Esophagus mucosa (tissue), 1 donor: ENCODE data around the gene PAH. TPM values are rescaled to one million over a fixed set of nuclear protein-coding genes. Genes with fewer than 3 reads are reported as not detected.
A peak's percentile ranks its signal among the peaks of the same experiment; 100 is the strongest.

ENCODE experiments used
- ATAC-seq: fragments of 200-7000 bp; cut with Tn5 transposase; one replicate; pipeline ENCODE4 v1.9.1; 2020
- total RNA-seq: library from RNA; stranded (reverse); gene quantifications from one replicate; pipeline ENCODE4 v1.2.4, GENCODE V29; 2023
- donor health status: DM: yes; HTN: yes; CAD: no.

PAH gene
- total RNA-seq: not detected

- no peak for ATAC-seq
Observed at GRCh38 chr12:102917026-102917787, at the start of gene PAH. PAH (minus strand) TSS chr12:102917244; CDS start chr12:102917130, 114 bp downstream.

GRCh38 chr12:102966200-102966863 is 49.3 kb upstream of the PAH start:
- no peak for ATAC-seq

GRCh38 chr12:102965281-102966155 is 48.5 kb upstream of the PAH start:
- ATAC-seq: no peak

GRCh38 chr12:102964872-102965271 is 47.8 kb upstream of the PAH start:
- peak; percentile 69 for ATAC-seq

- no peak for ATAC-seq
Observed at GRCh38 chr12:102963796-102964195, 46.8 kb upstream of the PAH start.

- ATAC-seq: no peak
Observed at GRCh38 chr12:102962986-102963385, 45.9 kb upstream of the PAH start.

GRCh38 chr12:102962532-102962931 is 45.5 kb upstream of the PAH start:
- ATAC-seq: no peak

- no peak for ATAC-seq
Observed at GRCh38 chr12:102961466-102961855, 44.4 kb upstream of the PAH start.

GRCh38 chr12:102960766-102961465 is 43.9 kb upstream of the PAH start:
- no peak for ATAC-seq

GRCh38 chr12:102959391-102959790 is 42.3 kb upstream of the PAH start:
- no peak for ATAC-seq

GRCh38 chr12:102958830-102959176 is 41.8 kb upstream of the PAH start:
- ATAC-seq: no peak

GRCh38 chr12:102958073-102958829 is 41.2 kb upstream of the PAH start:
- ATAC-seq: no peak

GRCh38 chr12:102957339-102958050 is 40.5 kb upstream of the PAH start, which contains the start of gene ASCL1:
ASCL1 (plus strand) TSS chr12:102957674; CDS start chr12:102958245, 571 bp downstream.
- ATAC-seq: no peak

GRCh38 chr12:102956738-102957327 is 39.8 kb upstream of the PAH start:
- ATAC-seq: no peak

GRCh38 chr12:102955926-102956737 is 39.1 kb upstream of the PAH start:
- no peak for ATAC-seq

- peak; percentile 9 for ATAC-seq
Observed at GRCh38 chr12:102954134-102954533, 37.1 kb upstream of the PAH start.

- ATAC-seq: no peak
Observed at GRCh38 chr12:102953221-102953620, 36.2 kb upstream of the PAH start.

- ATAC-seq: no peak
Observed at GRCh38 chr12:102951841-102952240, 34.8 kb upstream of the PAH start.

- ATAC-seq: no peak
Observed at GRCh38 chr12:102950950-102951619, 34.0 kb upstream of the PAH start.
